NT2/D1 (cell line): ENCODE data around the gene LRIG3.
"Not testable (repeated sequence)": the region's sequence is repeated elsewhere in the genome, so short reads cannot be mapped to it uniquely, and the experiment has no call there.

Source experiments
- DNase-seq: peaks from one replicate; pipeline ENCODE4 v3.0.0-alpha.2; 2011; ENCODE audit warnings: low read depth, low spot score
- H3K27me3 ChIP-seq: 2 replicates; pipeline ENCODE4 v1.6.0; 2011; ENCODE audit warnings: mild to moderate bottlenecking; ENCODE audit not compliant: insufficient read length, insufficient read depth
- H3K36me3 ChIP-seq: 2 replicates; pipeline ENCODE4 v1.6.1; 2011; ENCODE audit warnings: mild to moderate bottlenecking, low read length, mixed read lengths; ENCODE audit not compliant: insufficient read depth, insufficient read length
- H3K4me1 ChIP-seq: 2 replicates; pipeline ENCODE4 v1.5.1; 2011; ENCODE audit not compliant: insufficient read depth, insufficient read length
- H3K4me3 ChIP-seq: 2 replicates; pipeline ENCODE4 v1.5.1; 2011; ENCODE audit warnings: low read depth; ENCODE audit not compliant: insufficient read length
- H3K9ac ChIP-seq: 2 replicates; pipeline ENCODE4 v1.6.0; 2011; ENCODE audit warnings: low read depth; ENCODE audit not compliant: insufficient read length
- H3K9me3 ChIP-seq: 2 replicates; pipeline ENCODE4 v1.5.1; 2011; ENCODE audit warnings: mild to moderate bottlenecking, low read length; ENCODE audit not compliant: insufficient read depth
- SUZ12 ChIP-seq: IDR thresholded peaks from 2 replicates; pipeline ENCODE4 v1.6.1; 2011; ENCODE audit not compliant: insufficient read length, insufficient read depth; ENCODE audit errors: extremely low read depth
- YY1 ChIP-seq: IDR thresholded peaks from 2 replicates; pipeline ENCODE4 v1.6.1; 2011; ENCODE audit not compliant: insufficient read length, insufficient read depth
- ZNF274 ChIP-seq: IDR thresholded peaks from 2 replicates; pipeline ENCODE4 v1.6.1; 2011; ENCODE audit warnings: mild to moderate bottlenecking, low read depth, low read length

Gene LRIG3

GRCh38 chr12:58961166-58961565 lies 40.9 kb upstream of the LRIG3 start:
- Histone ChIP-seq H3K36me3 (no peaks in the 10 kb centered on the region), H3K27me3 (no peaks in the 10 kb centered on the region), H3K9ac (no peak overlapping the region), H3K4me1 (no peaks in the 10 kb centered on the region), H3K4me3 (no peak overlapping the region), H3K9me3 (no peaks in the 10 kb centered on the region)
- DNase-seq = no peak
- TF ChIP-seq SUZ12 = no peak
- TF ChIP-seq ZNF274 = no peak
- TF ChIP-seq YY1 = no peak

DNA sequence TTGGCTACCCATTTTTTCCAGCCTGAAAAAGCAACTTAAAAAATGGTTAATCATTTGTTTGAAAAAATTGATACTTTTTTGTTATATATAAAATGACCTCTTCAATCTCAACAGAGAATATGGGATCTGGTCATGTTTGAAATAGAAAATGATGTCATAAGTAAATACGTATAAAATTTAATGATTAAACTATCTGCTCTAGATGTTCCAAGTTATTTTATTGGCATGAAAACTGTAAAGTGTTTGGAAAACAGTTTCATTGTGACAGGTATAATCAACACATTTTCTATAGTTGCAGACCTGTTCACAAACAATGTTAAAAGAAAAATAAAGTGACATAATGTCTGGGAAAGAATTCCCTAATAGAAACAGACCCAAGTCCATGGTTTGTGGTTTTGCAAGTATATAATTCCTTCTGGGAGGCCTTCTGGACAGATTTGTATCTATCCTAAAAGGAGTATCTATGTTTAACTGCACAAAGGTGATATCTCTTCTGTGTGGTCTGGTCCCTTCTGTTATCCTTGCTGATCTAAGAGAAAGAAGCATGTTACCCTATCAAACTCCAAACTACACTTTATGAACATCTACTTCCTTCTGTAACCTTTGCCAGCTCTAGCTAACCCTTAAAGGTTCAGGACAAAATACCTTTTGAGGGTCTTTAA lies 39.5 kb upstream of the LRIG3 start:
- Histone ChIP-seq H3K9me3 (no peaks in the 10 kb centered on the region), H3K4me3 (no peak overlapping the region), H3K27me3 (no peaks in the 10 kb centered on the region), H3K9ac (no peak overlapping the region), H3K4me1 (no peaks in the 10 kb centered on the region), H3K36me3 (no peaks in the 10 kb centered on the region)
- DNase-seq = no peak
- no peak for TF ChIP-seq YY1
- TF ChIP-seq ZNF274 = no peak
- TF ChIP-seq SUZ12 = no peak

DNA sequence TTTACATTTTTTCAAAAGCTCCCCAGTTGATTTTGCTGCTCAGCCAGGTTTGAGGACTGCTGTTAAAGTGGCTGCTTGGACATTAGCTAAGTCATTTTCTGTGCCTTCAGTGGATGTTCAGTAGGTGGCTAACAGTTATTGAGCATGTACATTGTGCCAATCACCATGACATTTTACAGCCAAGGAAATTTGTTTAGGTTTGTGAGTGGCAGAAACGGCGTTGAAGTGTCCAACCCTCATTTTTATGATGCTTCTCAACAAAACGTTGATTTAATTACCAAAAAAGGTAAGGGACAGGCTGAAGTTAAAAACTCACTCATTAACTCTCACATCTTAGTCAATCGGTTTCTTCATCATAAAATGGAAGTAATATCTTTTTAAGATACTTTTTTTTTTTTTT lies 37.0 kb upstream of the LRIG3 start:
- H3K4me1 ChIP-seq = no peaks in the 10 kb centered on the region
- H3K27me3 ChIP-seq = no peaks in the 10 kb centered on the region
- no peak overlapping the region for H3K4me3 ChIP-seq
- DNase-seq = no peak
- TF ChIP-seq YY1 (no peak), SUZ12 (no peak), ZNF274 (no peak)
- H3K9me3 ChIP-seq = no peaks in the 10 kb centered on the region
- H3K36me3 ChIP-seq = no peaks in the 10 kb centered on the region
- H3K9ac ChIP-seq = no peak overlapping the region

GRCh38 chr12:58955849-58956248 lies 35.5 kb upstream of the LRIG3 start:
- no peak for TF ChIP-seq SUZ12
- TF ChIP-seq YY1 = no peak
- no peaks in the 10 kb centered on the region for H3K4me1 ChIP-seq
- no peaks in the 10 kb centered on the region for H3K9me3 ChIP-seq
- DNase-seq = no peak
- no peak overlapping the region for H3K9ac ChIP-seq
- no peaks in the 10 kb centered on the region for H3K36me3 ChIP-seq
- H3K27me3 ChIP-seq = no peaks in the 10 kb centered on the region
- no peak overlapping the region for H3K4me3 ChIP-seq

DNA sequence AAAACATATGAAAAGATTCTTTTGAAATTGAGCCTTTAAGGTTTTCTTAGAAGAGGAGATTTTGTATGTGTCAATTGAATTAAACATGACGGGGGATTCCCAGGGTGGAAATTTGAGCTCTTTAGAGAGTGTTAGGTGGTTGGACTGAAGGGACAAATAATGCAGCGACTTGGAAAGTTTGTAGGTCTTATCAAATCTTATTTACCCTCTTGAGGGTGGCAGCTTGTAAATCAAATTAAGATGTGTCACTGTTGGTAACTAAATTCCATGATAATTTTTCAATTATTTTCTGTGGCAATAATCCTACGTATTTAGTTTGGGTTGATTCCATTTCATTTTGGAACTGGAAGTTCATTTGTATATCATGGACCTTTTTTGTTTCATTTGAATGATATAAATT lies 33.7 kb upstream of the LRIG3 start:
- H3K36me3 ChIP-seq = no peaks in the 10 kb centered on the region
- H3K9ac ChIP-seq = no peak overlapping the region
- DNase-seq = no peak
- H3K9me3 ChIP-seq = no peaks in the 10 kb centered on the region
- no peaks in the 10 kb centered on the region for H3K4me1 ChIP-seq
- H3K27me3 ChIP-seq = no peaks in the 10 kb centered on the region
- H3K4me3 ChIP-seq = no peak overlapping the region
- TF ChIP-seq ZNF274 (no peak), YY1 (no peak), SUZ12 (no peak)

DNA sequence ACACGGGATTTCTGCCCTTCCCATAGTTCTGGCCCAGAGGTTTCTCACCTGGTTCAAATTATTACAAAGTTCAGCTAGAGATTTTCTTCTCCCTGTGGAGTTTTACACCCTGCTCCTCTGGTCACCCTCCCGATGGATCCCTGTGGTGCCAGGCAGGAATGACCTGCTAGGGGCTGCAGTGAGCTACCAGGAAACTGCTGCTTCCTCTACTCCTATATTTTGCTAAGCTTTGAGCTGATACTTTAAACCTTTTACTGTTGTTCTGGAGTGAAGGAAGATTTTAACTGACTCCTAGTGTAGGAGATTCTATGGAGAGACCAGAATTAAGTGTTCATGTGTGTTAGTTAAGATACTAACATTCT lies 30.4 kb upstream of the LRIG3 start:
- Histone ChIP-seq H3K9ac (no peak overlapping the region), H3K4me1 (no peaks in the 10 kb centered on the region), H3K4me3 (no peak overlapping the region), H3K9me3 (no peaks in the 10 kb centered on the region), H3K36me3 (no peaks in the 10 kb centered on the region), H3K27me3 (no peaks in the 10 kb centered on the region)
- no peak for DNase-seq
- TF ChIP-seq ZNF274 (no peak), SUZ12 (no peak), YY1 (no peak)

DNA sequence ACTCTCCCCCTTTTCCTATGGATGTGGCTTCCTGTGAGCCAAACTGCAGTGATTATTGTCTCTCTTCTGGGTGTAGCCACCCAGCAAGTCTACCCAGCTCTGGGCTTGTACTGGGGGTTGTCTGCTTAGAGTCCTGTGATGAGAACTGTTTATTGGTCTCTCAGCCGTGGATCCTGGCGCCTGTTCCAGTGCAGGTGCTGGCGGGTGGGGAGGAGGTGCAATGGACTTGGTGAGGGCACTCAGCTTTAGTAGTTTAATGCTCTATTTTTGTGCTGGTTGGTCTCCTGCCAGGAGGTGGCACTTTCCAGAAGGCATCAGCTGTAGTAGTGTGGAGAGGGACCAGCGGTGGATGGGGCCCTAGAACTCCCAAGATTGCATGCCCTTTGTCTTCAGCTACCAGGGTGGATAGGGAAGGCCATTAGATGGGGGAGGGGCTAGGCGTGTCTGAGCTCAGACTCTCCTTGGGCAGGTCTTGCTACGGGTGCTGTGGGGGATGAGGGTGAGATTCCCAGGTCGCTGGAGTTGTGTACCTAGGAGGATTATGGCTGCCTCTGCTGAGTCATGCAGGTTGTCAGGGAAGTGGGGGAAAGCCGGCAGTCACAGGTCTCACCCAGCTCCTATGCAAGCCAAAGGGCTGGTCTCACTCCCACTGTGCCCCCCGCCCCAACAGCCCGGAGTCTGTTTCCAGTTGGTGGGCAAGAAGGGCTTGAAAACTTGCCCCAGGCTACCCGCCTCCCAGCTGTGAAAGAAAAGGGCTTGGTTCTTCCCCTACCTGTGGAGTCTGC lies 29.8 kb upstream of the LRIG3 start:
- H3K4me3 ChIP-seq, DNase-seq, H3K27me3 ChIP-seq, H3K36me3 ChIP-seq, H3K4me1 ChIP-seq, H3K9me3 ChIP-seq, H3K9ac ChIP-seq: not testable (repeated sequence)
